LNCAP (cell line): ENCODE results near the gene RFTN1.

Experiments
- CTCF ChIP-seq: fragments of 450-650 bp; IDR thresholded peaks from 2 replicates; pipeline ENCODE4 v1.5.1; 2017; ENCODE audit warnings: mild to moderate bottlenecking

Gene RFTN1

GRCh38 chr3:16272588-16272987 is 240.9 kb downstream of the RFTN1 start:
- TF ChIP-seq CTCF: no peak

GRCh38 chr3:16270855-16271254 is 242.6 kb downstream of the RFTN1 start:
- no peak for TF ChIP-seq CTCF

- TF ChIP-seq CTCF: no peak
These were observed 246.8 kb downstream of the RFTN1 start for GRCh38 chr3:16266714-16267113.
